GM21381 (cell line): ENCODE results near the gene CAB39.
A peak's percentile ranks its signal among the peaks of the same experiment; 100 is the strongest.

Experiments used
- ATAC-seq: cut with Tn5 transposase; IDR thresholded peaks from one replicate; pipeline ENCODE4 v1.9.1; 2021; ENCODE audit warnings: mild to moderate bottlenecking, moderate library complexity; ENCODE audit not compliant: unreplicated experiment

Gene CAB39

GRCh38 chr2:230811508-230811907, 98.9 kb downstream of the CAB39 start:
- ATAC-seq: no peak

GRCh38 chr2:230812033-230812432, 99.4 kb downstream of the CAB39 start:
- no peak for ATAC-seq

DNA sequence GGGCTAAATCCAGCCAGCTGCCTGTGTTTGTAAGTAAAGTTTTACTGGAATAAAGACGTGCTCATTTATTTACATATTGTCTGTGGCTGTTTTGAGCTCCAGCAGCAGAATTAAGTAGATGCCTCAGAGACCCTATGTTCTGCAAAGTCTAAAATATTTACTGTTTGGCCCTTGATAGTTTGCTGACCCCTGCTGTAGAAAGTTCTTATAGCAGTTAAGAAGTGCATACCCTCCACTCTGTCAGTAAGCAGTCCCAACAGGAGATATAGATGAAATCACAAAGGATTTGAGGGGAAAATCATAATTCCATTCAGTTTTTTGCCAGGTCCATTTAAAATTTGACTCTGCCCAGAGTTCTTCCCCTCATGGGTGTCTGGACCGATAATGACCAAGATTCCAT, 102.0 kb downstream of the CAB39 start:
- ATAC-seq: no peak

DNA sequence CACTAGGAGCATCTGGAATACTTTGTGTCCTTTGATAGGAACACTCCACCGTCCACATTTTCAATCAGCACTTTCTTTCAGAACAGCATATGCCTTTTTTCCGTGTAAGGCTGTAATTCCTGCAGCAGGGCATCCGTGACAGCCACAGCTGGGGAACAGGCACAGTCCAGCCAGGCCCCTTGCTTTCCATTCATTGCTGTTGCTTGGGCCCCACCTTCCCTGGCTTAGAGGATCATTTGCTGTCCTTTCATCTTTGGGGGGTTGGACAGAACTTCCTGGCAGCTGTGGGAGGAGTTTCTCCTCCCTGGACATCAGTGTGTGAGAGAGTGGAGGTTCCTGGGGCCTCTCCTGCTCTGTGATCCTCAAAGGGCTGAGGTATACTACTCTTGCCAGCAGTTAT, 102.4 kb downstream of the CAB39 start:
- ATAC-seq: no peak

DNA sequence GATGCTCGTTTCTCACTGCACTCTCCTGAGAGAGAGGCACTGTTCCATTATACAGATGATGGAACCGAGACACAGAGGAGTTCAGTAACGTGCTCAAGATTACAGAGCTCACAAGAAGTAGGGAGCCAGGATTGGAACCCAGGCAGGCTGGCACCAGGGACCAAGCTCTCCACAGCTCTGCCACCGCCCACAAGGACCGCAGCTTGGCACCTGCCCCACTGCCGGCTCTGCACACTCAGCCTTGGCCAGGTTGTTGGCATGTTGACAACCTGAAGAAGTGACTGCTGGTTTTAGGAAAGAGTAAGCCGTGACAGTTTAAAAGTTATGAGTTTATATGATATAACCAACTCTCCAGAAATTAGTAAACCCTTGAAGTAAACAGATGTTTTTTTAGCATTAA, 104.1 kb downstream of the CAB39 start:
- ATAC-seq: no peak

- no peak for ATAC-seq
Observed at GRCh38 chr2:230819433-230819832, 106.8 kb downstream of the CAB39 start.

GRCh38 chr2:230821261-230821990, 108.8 kb downstream of the CAB39 start:
- no peak for ATAC-seq

DNA sequence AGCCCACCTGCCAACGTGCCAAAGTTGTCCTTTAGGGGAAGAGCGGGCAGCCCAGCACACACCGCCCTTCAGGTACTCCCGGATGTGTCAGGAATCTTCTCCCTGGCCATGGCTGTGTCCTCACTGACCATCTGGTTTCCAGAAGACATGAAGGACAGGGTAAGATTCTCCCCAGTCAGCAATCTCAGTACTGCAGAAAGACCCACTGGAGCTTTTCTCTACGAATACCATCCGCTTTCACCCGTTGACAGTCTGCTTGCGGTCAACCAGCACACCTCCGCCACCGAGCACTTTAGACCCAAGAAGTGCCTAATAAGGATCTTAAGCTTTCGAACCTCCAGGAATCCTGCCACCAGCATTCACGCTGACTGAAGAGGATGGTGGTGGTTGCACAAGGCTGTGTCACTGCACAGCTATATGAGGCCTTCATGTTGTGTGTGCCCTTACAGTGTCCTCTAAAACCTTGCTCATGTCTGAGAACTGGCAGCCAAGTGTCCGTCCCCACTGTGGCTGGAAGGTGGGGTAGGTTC, 109.4 kb downstream of the CAB39 start:
- ATAC-seq: no peak

GRCh38 chr2:230823264-230823964, 110.8 kb downstream of the CAB39 start:
- no peak for ATAC-seq

- peak; percentile 44 for ATAC-seq
Observed at GRCh38 chr2:230824406-230824978, 111.8 kb downstream of the CAB39 start.

- ATAC-seq: no peak
Observed at GRCh38 chr2:230825354-230825753, 112.7 kb downstream of the CAB39 start.

- ATAC-seq: no peak
Observed at GRCh38 chr2:230827774-230828271, 115.2 kb downstream of the CAB39 start.

GRCh38 chr2:230828272-230828961, 115.8 kb downstream of the CAB39 start:
- peak; percentile 60 for ATAC-seq

GRCh38 chr2:230829293-230829692, 116.7 kb downstream of the CAB39 start:
- no peak for ATAC-seq

- ATAC-seq: no peak
Observed at GRCh38 chr2:230829959-230830358, 117.3 kb downstream of the CAB39 start.

DNA sequence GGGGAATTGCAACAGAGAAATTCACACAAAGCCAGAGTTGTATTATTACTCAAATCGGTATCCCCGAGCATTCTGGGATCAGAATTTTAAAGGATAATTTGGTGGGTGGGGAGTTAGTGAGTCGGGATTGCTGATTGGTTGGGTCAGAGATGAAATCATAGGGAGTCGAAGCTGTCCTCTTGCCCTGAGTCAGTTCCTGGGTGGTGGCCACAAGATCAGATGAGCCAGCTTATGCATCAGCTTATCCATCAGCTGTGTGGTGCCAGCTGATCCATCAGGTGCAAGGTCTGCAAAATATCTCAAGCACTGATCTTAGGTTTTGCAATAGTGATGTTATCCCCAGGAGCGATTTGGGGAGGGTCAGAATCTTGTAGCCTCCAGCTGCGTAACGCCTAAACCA, 117.8 kb downstream of the CAB39 start:
- ATAC-seq: no peak

DNA sequence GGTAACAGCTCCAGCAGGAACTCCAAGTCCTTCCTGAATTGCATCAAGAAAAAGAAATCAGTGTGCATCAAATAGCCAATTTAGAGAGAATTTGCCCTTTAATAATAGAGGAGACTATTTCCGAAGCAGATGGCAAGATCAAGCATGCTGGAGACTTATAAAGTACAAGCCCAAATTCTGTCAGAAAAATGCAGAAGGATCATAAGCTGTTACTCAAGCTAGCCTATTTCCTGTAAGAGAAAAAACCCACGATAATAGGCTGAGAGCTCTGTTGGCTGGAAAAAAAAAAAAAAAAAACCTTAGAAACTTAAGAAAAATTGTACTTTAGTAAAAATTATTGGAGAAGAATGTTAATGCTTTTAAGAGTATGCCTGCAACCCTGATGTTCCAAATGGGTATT, 127.7 kb downstream of the CAB39 start:
- ATAC-seq: no peak

DNA sequence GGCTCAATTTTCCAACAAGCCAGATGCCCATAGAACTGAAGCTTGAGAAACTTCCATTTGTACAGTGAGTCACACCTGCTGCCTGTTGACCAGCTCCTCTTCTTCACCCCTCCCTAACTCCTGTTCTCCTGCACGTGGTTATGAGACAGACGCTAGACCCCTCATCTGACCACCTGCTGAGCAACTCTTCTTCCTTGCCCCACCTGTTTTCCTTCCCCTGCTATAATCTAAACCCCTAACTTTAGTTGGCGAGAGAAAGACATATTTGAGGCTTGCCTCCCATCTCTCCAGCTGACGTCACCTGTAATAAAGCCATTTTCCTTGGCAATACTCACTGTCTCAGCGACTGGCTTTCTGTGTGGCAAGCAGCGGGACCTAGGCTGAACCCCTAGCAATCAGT, 129.8 kb downstream of the CAB39 start:
- no peak for ATAC-seq

GRCh38 chr2:230843132-230843531, 130.5 kb downstream of the CAB39 start:
- no peak for ATAC-seq

DNA sequence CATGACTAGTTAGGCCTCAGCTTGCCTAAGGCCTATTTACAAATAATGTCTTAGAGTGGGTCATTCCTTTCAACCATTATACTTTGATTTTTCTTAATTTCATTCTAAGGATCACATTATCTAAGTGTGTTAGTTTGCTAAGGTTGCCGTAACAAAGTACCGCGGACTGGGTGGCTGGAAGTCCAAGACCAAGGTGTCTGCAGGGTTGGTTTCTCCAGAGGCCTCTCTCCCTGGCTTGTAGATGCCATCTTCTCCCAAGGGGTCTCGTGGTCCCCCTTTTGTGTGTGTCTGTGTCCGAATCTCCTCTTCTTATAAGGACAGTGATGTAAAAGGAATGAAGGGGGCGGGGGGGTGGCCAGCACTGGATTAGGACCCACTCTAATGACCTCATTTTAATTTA, 133.7 kb downstream of the CAB39 start:
- ATAC-seq: no peak

DNA sequence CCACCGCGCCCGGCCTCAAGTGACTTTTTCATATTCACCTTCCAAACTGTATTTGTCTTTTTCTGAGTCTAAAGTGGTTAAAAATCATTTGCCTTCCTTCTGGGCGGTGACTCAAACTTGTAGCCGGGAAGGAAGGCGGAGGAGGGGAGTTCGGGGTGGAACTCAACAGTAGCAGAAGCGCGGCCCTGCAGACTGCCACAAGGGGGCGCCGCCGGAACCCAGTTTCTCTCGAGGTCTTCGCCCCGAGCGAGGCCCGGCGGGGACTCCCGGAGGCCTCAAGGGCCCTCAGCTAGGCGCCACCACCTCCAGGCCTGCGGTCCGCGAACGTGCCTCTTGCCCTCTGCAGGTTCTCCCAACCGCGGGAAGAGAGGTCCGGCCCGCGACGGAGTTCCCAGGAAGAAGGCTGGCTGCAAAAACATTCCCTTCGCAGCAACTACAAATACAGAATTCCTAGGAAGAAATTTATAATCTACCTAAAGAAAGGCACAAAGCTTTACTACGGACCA, 135.3 kb downstream of the CAB39 start:
- ATAC-seq: no peak
